Keratinocyte (primary cell): ENCODE data around the gene TSC22D3. TPM values are rescaled to one million over a fixed set of nuclear protein-coding genes. Genes with fewer than 3 reads are reported as not detected.

Experiments used
- DNase-seq: peaks from one replicate; pipeline ENCODE4 v3.0.0-alpha.2; 2011; ENCODE audit warnings: low read depth, missing footprints, low spot score
- FAIRE-seq: peaks from 2 replicates; lab custom pipeline; 2011; peaks lifted over from hg19 to GRCh38; lab: Jason Lieb, UNC
- H2AFZ ChIP-seq: 2 replicates; pipeline ENCODE4 v1.6.0; 2012; ENCODE audit warnings: low read length, control low read depth, inconsistent platforms; ENCODE audit not compliant: control insufficient read depth
- H3K27ac ChIP-seq: 2 replicates; pipeline ENCODE4 v1.5.1; 2011; ENCODE audit warnings: low read length; ENCODE audit not compliant: control insufficient read depth, insufficient read depth
- H3K27me3 ChIP-seq: 3 replicates; pipeline ENCODE4 v1.6.0; 2011; ENCODE audit warnings: low read length; ENCODE audit not compliant: control insufficient read depth, insufficient read depth; ENCODE audit errors: extremely low read depth
- H3K36me3 ChIP-seq, 2 experiments: 2 replicates in 1 of 2; 3 replicates in 1 of 2; pipeline ENCODE4 v1.5.1; 2011; ENCODE audit warnings: low read length in 2 of 2, mild to moderate bottlenecking in 1 of 2; ENCODE audit not compliant: control insufficient read depth in 2 of 2, insufficient read depth in 2 of 2; ENCODE audit errors: extremely low read depth in 1 of 2
- H3K4me1 ChIP-seq: 3 replicates; pipeline ENCODE4 v1.5.1; 2011; ENCODE audit warnings: low read length; ENCODE audit not compliant: control insufficient read depth, insufficient read depth; ENCODE audit errors: extremely low read depth
- H3K4me2 ChIP-seq: 3 replicates; pipeline ENCODE4 v1.6.0; 2011; ENCODE audit warnings: low read depth, low read length; ENCODE audit not compliant: control insufficient read depth, insufficient read depth; ENCODE audit errors: extremely low read depth
- H3K4me3 ChIP-seq, 3 experiments: fragments of 200-600 bp in 1 of 3; sonication (generic) in 1 of 3; 2 replicates in 2 of 3; 3 replicates in 1 of 3; pipeline ENCODE4 v1.5.1; 2011 to 2016; ENCODE audit warnings: low read length in 3 of 3, mild to moderate bottlenecking in 3 of 3, control low read depth in 2 of 3, inconsistent platforms in 1 of 3, low read depth in 1 of 3, mixed read lengths in 1 of 3, mixed run types in 1 of 3, moderate library complexity in 1 of 3; ENCODE audit not compliant: control insufficient read depth in 2 of 3, insufficient read depth in 2 of 3; ENCODE audit errors: extremely low read depth in 1 of 3
- H3K79me2 ChIP-seq: 2 replicates; pipeline ENCODE4 v1.6.0; 2012; ENCODE audit warnings: low read length; ENCODE audit not compliant: control insufficient read depth, insufficient read depth
- H3K9ac ChIP-seq: 3 replicates; pipeline ENCODE4 v1.6.0; 2011; ENCODE audit warnings: low read length; ENCODE audit not compliant: control insufficient read depth, insufficient read depth; ENCODE audit errors: extremely low read depth
- H3K9me1 ChIP-seq: 3 replicates; pipeline ENCODE4 v1.6.0; 2011; ENCODE audit warnings: low read length; ENCODE audit not compliant: control insufficient read depth, insufficient read depth; ENCODE audit errors: extremely low read depth
- H3K9me3 ChIP-seq: 2 replicates; pipeline ENCODE4 v1.5.1; 2012; ENCODE audit warnings: low read depth, low read length; ENCODE audit not compliant: control insufficient read depth
- H4K20me1 ChIP-seq: 3 replicates; pipeline ENCODE4 v1.6.0; 2011; ENCODE audit warnings: low read length; ENCODE audit not compliant: control insufficient read depth, insufficient read depth; ENCODE audit errors: extremely low read depth
- CTCF ChIP-seq, 3 experiments: IDR thresholded peaks in 1 of 3; conservative IDR thresholded peaks in 1 of 3; optimal IDR thresholded peaks in 1 of 3; 2 replicates in 2 of 3; 3 replicates in 1 of 3; pipeline versions ENCODE3 to v1.5.1; 2011; ENCODE audit warnings: low read length in 3 of 3, mild to moderate bottlenecking in 3 of 3, moderate library complexity in 2 of 3, control low read depth in 1 of 3, inconsistent platforms in 1 of 3; ENCODE audit not compliant: insufficient read depth in 2 of 3; ENCODE audit errors: extremely low read depth in 1 of 3
- EZH2 ChIP-seq: IDR thresholded peaks from one replicate; pipeline ENCODE4 v1.6.1; 2012; ENCODE audit warnings: inconsistent platforms, mild to moderate bottlenecking, low read length, moderate library complexity
- dilution Hi-C: fragments of 300-500 bp; cut with MboI; formaldehyde crosslinking; loops from one replicate; pipeline ENCODE4 v1.7.0; 2020; ENCODE audit warnings: low sequenced_read_pairs; ENCODE audit not compliant: extremely low pct_ligation_motif_present
- polyA plus RNA-seq, 5 experiments: library from polyadenylated mRNA; depleted of rRNA in 3 of 5; stranded (reverse) in 3 of 5; stranded (forward) in 1 of 5; unstranded in 1 of 5; fragments of >200 nt; gene quantifications; 1 replicate in 1 of 5; 2 replicates in 3 of 5; 3 replicates in 1 of 5; pipeline versions ENCODE4 v1.2.1 to v1.2.3, GENCODE V29; 2011 to 2012; ENCODE audit warnings: missing spikeins in 2 of 5, low read depth in 1 of 5, low replicate concordance in 1 of 5

TSC22D3 gene
- polyA plus RNA-seq, 1 donor (not counting 4 experiments of a cell fraction or from before 2014, with no cell fraction given) = 48.5 TPM

- no peak overlapping the region for H2AFZ ChIP-seq
- H3K4me3 ChIP-seq = peak overlapping the region in 1 of 3 experiments; percentile 77
- H3K27me3 ChIP-seq = no peaks in the 10 kb centered on the region
- no peaks in the 10 kb centered on the region for H3K9me3 ChIP-seq
- no peak for FAIRE-seq
- H3K4me1 ChIP-seq = peaks cover 38% of the 10 kb centered on the region
- H3K36me3 ChIP-seq = no peaks in the 10 kb centered on the region
- H3K9me1 ChIP-seq = no peaks in the 10 kb centered on the region
- H3K4me2 ChIP-seq = peak overlapping the region; percentile 84
- dilution Hi-C loops = no loop called here
- H3K9ac ChIP-seq = peak overlapping the region; percentile 91
- no peaks in the 10 kb centered on the region for H4K20me1 ChIP-seq
- no peaks in the 10 kb centered on the region for H3K79me2 ChIP-seq
- H3K27ac ChIP-seq = peak overlapping the region; percentile 88
- TF ChIP-seq EZH2 (no peak), CTCF (optimal IDR thresholded peaks at IDR 0.05 in 1 of 3, IDR thresholded peaks at IDR 0.05 in 1 of 3, conservative IDR thresholded peaks at IDR 0.05 in 1 of 3; ENCODE audit: extremely low read depth in 1 of 3, insufficient read depth in 2 of 3, low read length in 3 of 3) (no peak)
- no peak for DNase-seq
These were observed 100.3 kb downstream of the TSC22D3 start for GRCh38 chrX:107675365-107675654.

GRCh38 chrX:107674480-107675364 is 100.9 kb downstream of the TSC22D3 start:
- dilution Hi-C loops = no loop called here
- H4K20me1 ChIP-seq = no peaks in the 10 kb centered on the region
- H3K79me2 ChIP-seq = no peaks in the 10 kb centered on the region
- FAIRE-seq (peak; percentile 13), DNase-seq (no peak)
- H3K9me1 ChIP-seq = no peaks in the 10 kb centered on the region
- H3K4me2 ChIP-seq = peak overlapping the region; percentile 84
- H2AFZ ChIP-seq = no peak overlapping the region
- H3K27me3 ChIP-seq = no peaks in the 10 kb centered on the region
- H3K9ac ChIP-seq = peak overlapping the region; percentile 91
- TF ChIP-seq EZH2 (no peak), CTCF (optimal IDR thresholded peaks at IDR 0.05 in 1 of 3, IDR thresholded peaks at IDR 0.05 in 1 of 3, conservative IDR thresholded peaks at IDR 0.05 in 1 of 3; ENCODE audit: extremely low read depth in 1 of 3, insufficient read depth in 2 of 3, low read length in 3 of 3) (no peak)
- H3K27ac ChIP-seq = peak overlapping the region; percentile 88
- peaks cover 36% of the 10 kb centered on the region for H3K4me1 ChIP-seq
- H3K4me3 ChIP-seq = peak overlapping the region in 1 of 3 experiments; percentile 77
- no peaks in the 10 kb centered on the region for H3K9me3 ChIP-seq
- no peaks in the 10 kb centered on the region for H3K36me3 ChIP-seq
